HG02973 (cell line): Measurements from ENCODE around the gene C12orf50.
"Not testable (repeated sequence)": the region's sequence is repeated elsewhere in the genome, so short reads cannot be mapped to it uniquely, and the experiment has no call there.

Experiments used
- ATAC-seq: cut with Tn5 transposase; IDR thresholded peaks from one replicate; pipeline ENCODE4 v1.9.1; 2021; ENCODE audit warnings: moderate library complexity; ENCODE audit not compliant: unreplicated experiment

C12orf50 gene

GRCh38 chr12:88029093-88029665 is at the start of gene C12orf50:
Gene C12orf50 (minus strand): TSS chr12:88029401. CDS start chr12:88026962, 2,439 bp downstream.
- no peak for ATAC-seq

- ATAC-seq: no peak
These were observed 38.1 kb upstream of the C12orf50 start for GRCh38 chr12:88067301-88067700.

- ATAC-seq: peak; percentile 80
These were observed 34.2 kb upstream of the C12orf50 start for GRCh38 chr12:88063375-88063774.

GRCh38 chr12:88062474-88062873 is 33.3 kb upstream of the C12orf50 start:
- ATAC-seq: peak; percentile 66

GRCh38 chr12:88058719-88059077 is 29.5 kb upstream of the C12orf50 start:
- ATAC-seq: no peak

- no peak for ATAC-seq
These were observed 29.0 kb upstream of the C12orf50 start for GRCh38 chr12:88057994-88058718.

- ATAC-seq: no peak
These were observed 27.4 kb upstream of the C12orf50 start for GRCh38 chr12:88056571-88056970.

- ATAC-seq: no peak
These were observed 23.5 kb upstream of the C12orf50 start for GRCh38 chr12:88052686-88053085.

GRCh38 chr12:88044035-88044434 is 14.8 kb upstream of the C12orf50 start:
- no peak for ATAC-seq

- ATAC-seq: no peak
These were observed 8.6 kb upstream of the C12orf50 start for GRCh38 chr12:88037770-88038169.

- no peak for ATAC-seq
These were observed 7.3 kb upstream of the C12orf50 start for GRCh38 chr12:88036353-88036965.

- ATAC-seq: peak; percentile 5
These were observed 6.7 kb upstream of the C12orf50 start for GRCh38 chr12:88035907-88036289.

- ATAC-seq: peak; percentile 99
These were observed 6.2 kb upstream of the C12orf50 start for GRCh38 chr12:88035271-88035906.

GRCh38 chr12:88031161-88031560 is 2.0 kb upstream of the C12orf50 start:
- ATAC-seq: not testable (repeated sequence)

GRCh38 chr12:88026196-88026595 is 3.0 kb downstream of the C12orf50 start:
- no peak for ATAC-seq

- ATAC-seq: no peak
These were observed 11.2 kb downstream of the C12orf50 start for GRCh38 chr12:88017964-88018363.

GRCh38 chr12:88015825-88016224 is 13.4 kb downstream of the C12orf50 start:
- no peak for ATAC-seq

GRCh38 chr12:88011755-88012154 is 17.4 kb downstream of the C12orf50 start:
- ATAC-seq: no peak

- no peak for ATAC-seq
These were observed 22.9 kb downstream of the C12orf50 start for GRCh38 chr12:88006351-88006750.

- ATAC-seq: no peak
These were observed 27.9 kb downstream of the C12orf50 start for GRCh38 chr12:88001327-88001726.

GRCh38 chr12:87995581-87996178 is 33.5 kb downstream of the C12orf50 start:
- peak; percentile 83 for ATAC-seq
